ENCODE data around the gene ZNG1B. TPM values are rescaled to one million over a fixed set of nuclear protein-coding genes. Genes with fewer than 3 reads are reported as not detected.

Gene ZNG1B
- 40.8 to 44.7 TPM (median 41.5 TPM) in 5 replicates for total RNA-seq (2022; extraction: Qiagen RNA extraction; ENCODE audit: low read depth)

DNA sequence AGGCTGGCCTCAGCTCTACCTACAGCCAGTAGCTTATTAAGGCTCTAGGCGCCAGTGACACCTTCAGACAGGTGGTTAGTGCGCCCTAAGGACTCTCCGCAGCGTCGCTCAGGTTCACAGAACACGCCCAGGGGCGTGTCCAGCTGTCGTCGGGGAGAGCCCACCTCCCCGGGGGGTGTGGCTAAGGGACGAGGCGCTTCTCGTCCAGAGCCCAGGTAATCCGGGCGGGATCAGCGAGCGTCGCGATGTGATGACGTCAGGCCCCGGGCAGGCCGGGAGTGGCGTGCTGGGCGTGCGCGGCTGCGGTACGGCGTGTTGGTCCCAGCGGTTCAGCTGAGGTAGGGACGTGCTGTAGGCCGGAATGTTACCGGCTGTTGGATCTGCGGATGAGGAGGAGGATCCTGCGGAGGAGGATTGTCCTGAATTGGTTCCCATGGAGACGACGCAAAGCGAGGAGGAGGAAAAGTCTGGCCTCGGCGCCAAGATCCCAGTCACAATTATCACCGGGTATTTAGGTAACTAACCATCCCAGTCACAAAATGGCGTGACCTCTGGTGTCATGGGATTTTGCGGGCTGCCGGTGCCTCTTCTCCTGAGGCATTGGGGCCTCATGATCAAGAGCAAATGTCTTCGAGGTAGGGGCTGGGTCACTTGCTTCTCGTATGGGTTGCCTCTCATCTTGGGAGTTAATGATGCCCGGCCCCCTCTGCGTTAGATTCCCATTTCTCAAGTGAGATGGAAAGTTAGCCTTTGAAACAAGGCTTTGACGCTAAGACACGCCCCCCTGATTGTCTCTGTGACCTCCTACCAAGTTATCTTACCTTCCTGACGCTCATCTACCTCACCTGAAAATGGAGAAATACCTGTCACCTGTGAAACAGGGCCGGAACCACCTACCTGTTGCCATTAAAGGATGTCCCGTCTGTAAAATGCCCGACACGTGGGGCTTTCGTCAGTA lies at the start of gene ZNG1B:
ZNG1B (plus strand) TSS at position 184 of the 958 bp plus-strand sequence; CDS start at position 362, 178 bp downstream.

DNA sequence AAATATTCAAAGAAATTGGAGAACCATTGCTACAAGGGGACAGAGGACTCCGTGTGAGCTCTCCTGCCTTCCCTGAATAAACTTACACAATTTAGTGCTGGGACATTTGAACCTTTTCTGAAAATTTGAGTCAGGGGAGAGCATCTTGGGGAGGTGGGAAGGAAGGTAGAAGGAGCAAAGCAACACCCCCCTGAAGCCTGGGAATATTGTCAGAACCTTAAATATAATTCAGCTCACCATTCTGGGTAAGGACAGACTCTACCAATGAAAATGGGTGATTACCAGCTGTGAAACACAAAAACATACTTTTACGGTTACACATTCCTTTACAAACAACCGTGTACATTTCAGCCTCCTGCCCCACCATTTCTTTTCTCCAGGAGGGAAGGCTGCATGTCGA lies 60.9 kb downstream of the ZNG1B start, which contains the start of gene FOXD4L1:
FOXD4L1 (plus strand) TSS at position 301 of the 400 bp plus-strand sequence. CDS start 592 bp downstream, outside the sequence.

Other genes with a start within 250 kb of the ZNG1B start
- 0.54 to 1.2 TPM (median 1.1 TPM) in 5 replicates for gene PAX8, start 158.8 kb upstream of the ZNG1B start, total RNA-seq (2022; extraction: Qiagen RNA extraction; ENCODE audit: low read depth)
- gene FOXD4L1, start 61.0 kb downstream of the ZNG1B start, total RNA-seq (2022; extraction: Qiagen RNA extraction; ENCODE audit: low read depth): 0.21 to 0.58 TPM (median 0.28 TPM) in 5 replicates
- gene RABL2A, start 189.6 kb downstream of the ZNG1B start, total RNA-seq (2022; extraction: Qiagen RNA extraction; ENCODE audit: low read depth): 7.3 to 9.7 TPM (median 8.7 TPM) in 5 replicates